GM13977 (cell line): Measurements from ENCODE around the gene HAGHL.

Experiments
- DNase-seq: peaks from one replicate; pipeline ENCODE4 v3.0.0; 2012; ENCODE audit warnings: low spot score
- CTCF ChIP-seq: IDR thresholded peaks from 2 replicates; pipeline ENCODE4 v1.5.1; 2012; ENCODE audit warnings: mild to moderate bottlenecking, control low read depth; ENCODE audit not compliant: insufficient read depth; ENCODE audit errors: extremely low read depth, missing control alignments
- in situ Hi-C: fragments of 300-500 bp; cut with MboI; formaldehyde crosslinking; loops from one replicate; pipeline ENCODE4 v1.12.0; 2022; ENCODE audit warnings: low sequenced_read_pairs, low pct_unique_long_range_greater_than_20kb, mixed read lengths, inconsistent platforms; ENCODE audit not compliant: unreplicated experiment

The HAGHL gene

GRCh38 chr16:732936-733335, 6.0 kb downstream of the HAGHL start:
- no peak for DNase-seq
- peak; percentile 28 for TF ChIP-seq CTCF
- in situ Hi-C loops, result no loop called here

- in situ Hi-C loops, result no loop called here
- DNase-seq, result no peak
- peak; percentile 39 for TF ChIP-seq CTCF
These were observed 6.7 kb downstream of the HAGHL start for GRCh38 chr16:733382-734207.

GRCh38 chr16:734208-734980, 7.5 kb downstream of the HAGHL start:
- DNase-seq, result no peak
- in situ Hi-C loops, result no loop called here
- TF ChIP-seq CTCF, result no peak

GRCh38 chr16:734981-735881, 8.3 kb downstream of the HAGHL start:
- in situ Hi-C loops, result no loop called here

GRCh38 chr16:735982-736453, 9.1 kb downstream of the HAGHL start:
- in situ Hi-C loops, result no loop called here
- DNase-seq, result peak; percentile 69
- no peak for TF ChIP-seq CTCF

More at GRCh38 chr16:734981-735881, 8.3 kb downstream of the HAGHL start:
- no peak for TF ChIP-seq CTCF
- no peak for DNase-seq

GRCh38 chr16:736936-737481, 10.1 kb downstream of the HAGHL start:
- in situ Hi-C loops, result no loop called here
- TF ChIP-seq CTCF, result no peak
- DNase-seq, result no peak
